ENCODE data around the gene ITGA3. TPM values are rescaled to one million over a fixed set of nuclear protein-coding genes. Genes with fewer than 3 reads are reported as not detected.

Gene ITGA3
- total RNA-seq, 1 experiment from 2014 or later: 22.5 TPM

DNA sequence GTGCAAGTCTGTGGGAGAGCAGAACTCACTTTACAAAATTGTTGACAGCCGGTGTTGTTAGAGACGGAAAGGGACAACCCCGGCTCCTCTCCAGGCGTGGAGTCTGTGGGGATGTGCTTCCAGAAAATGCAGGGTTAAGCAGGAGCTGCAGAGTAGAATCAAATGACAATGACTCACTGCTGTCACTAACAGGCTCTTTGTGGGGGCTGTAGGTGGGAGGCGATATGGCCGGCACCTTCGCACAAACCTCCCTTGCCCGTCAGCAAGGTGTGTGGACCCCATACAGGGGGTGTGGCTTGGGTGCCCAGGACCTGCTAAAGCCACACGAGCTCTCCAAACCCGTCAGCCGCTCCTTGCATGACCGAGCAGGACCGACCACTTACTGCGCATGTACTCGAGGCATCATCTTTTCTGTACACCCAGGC, 45.0 kb downstream of the ITGA3 start:
- H3K9ac ChIP-seq (ENCODE audit: extremely low read depth, insufficient read length, low read length): no peak overlapping the region
- no CpG with 5 or more reads among the region's 15 CpGs for WGBS (ENCODE audit: extremely low coverage, insufficient read length, low lambda C conversion rate)
- no peak overlapping the region for H3K27ac Mint-ChIP-seq

More for the DNA sequence above, 45.0 kb downstream of the ITGA3 start:
- no peaks in the 10 kb centered on the region for H3K27me3 ChIP-seq (ENCODE audit: insufficient read depth, low read length)
- no peak overlapping the region for H3K18ac ChIP-seq (ENCODE audit: insufficient read length, low read depth, low read length)
- H3K4me1 Mint-ChIP-seq: peaks cover 19 to 37% of the 10 kb centered on the region in 2 experiments
- H3K23me2 ChIP-seq (ENCODE audit: insufficient read length, low read depth, low read length, poor library complexity, severe bottlenecking): peaks cover 2% of the 10 kb centered on the region
- no peaks in the 10 kb centered on the region; the same call in 1 of the 2 replicates for H3K4me1 ChIP-seq (ENCODE audit: insufficient read depth, low read length)
- H3K9me3 Mint-ChIP-seq: no peaks in the 10 kb centered on the region
- H2BK20ac ChIP-seq (ENCODE audit: low read depth, low read length, poor library complexity, severe bottlenecking): no peak overlapping the region
- TF ChIP-seq, protein P1, sequence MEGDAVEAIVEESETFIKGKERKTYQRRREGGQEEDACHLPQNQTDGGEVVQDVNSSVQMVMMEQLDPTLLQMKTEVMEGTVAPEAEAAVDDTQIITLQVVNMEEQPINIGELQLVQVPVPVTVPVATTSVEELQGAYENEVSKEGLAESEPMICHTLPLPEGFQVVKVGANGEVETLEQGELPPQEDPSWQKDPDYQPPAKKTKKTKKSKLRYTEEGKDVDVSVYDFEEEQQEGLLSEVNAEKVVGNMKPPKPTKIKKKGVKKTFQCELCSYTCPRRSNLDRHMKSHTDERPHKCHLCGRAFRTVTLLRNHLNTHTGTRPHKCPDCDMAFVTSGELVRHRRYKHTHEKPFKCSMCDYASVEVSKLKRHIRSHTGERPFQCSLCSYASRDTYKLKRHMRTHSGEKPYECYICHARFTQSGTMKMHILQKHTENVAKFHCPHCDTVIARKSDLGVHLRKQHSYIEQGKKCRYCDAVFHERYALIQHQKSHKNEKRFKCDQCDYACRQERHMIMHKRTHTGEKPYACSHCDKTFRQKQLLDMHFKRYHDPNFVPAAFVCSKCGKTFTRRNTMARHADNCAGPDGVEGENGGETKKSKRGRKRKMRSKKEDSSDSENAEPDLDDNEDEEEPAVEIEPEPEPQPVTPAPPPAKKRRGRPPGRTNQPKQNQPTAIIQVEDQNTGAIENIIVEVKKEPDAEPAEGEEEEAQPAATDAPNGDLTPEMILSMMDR (conservative IDR thresholded peaks at IDR 0.05): no peak
- no peak overlapping the region for H2BK5ac ChIP-seq (ENCODE audit: insufficient read length, low read length)
- no peak overlapping the region for H4K8ac ChIP-seq (replicated peaks; ENCODE audit: insufficient read length, low read depth, low read length)
- no peak overlapping the region for H3T11ph ChIP-seq (ENCODE audit: low read length)
- peaks cover 0 to 8% (median 4%) of the 10 kb centered on the region in 3 experiments; a peak in 5 of 7 replicates for H3K36me3 Mint-ChIP-seq (ENCODE audit: insufficient read depth in 1 of 3, low read depth in 3 of 3)
- H3K27ac ChIP-seq (ENCODE audit: insufficient read length, low read depth, low read length): no peak overlapping the region
- no peak overlapping the region for H2AK5ac ChIP-seq (ENCODE audit: insufficient read length, low read length)
- H2BK12ac ChIP-seq (ENCODE audit: insufficient read length, low read depth, low read length): no peak overlapping the region
- no peak overlapping the region for H3K4ac ChIP-seq (ENCODE audit: low read depth, low read length)
- H3K56ac ChIP-seq (ENCODE audit: insufficient read length, low read depth, low read length): no peak overlapping the region
- H3K4me3 Mint-ChIP-seq: peak overlapping the region; percentile 14 to 54; a peak in 2 of 5 replicates
- no peak overlapping the region for H2BK120ac ChIP-seq (ENCODE audit: low read depth, low read length, poor library complexity, severe bottlenecking)
- no peak overlapping the region for H2BK15ac ChIP-seq (ENCODE audit: low read depth, low read length)
- peak; percentile 62 for DNase-seq
- H4K91ac ChIP-seq (ENCODE audit: insufficient read length, low read depth, low read length): no peak overlapping the region
- H3K27me3 Mint-ChIP-seq (ENCODE audit: low read depth): no peaks in the 10 kb centered on the region
- H3K9me3 ChIP-seq (ENCODE audit: control insufficient read depth, low read depth, low read length): no peaks in the 10 kb centered on the region
- H2AFZ ChIP-seq (ENCODE audit: low read length): no peak overlapping the region
- peak overlapping the region; percentile 2 for H3K4me2 ChIP-seq (ENCODE audit: insufficient read depth, insufficient read length, low read length)
- H4K5ac ChIP-seq (ENCODE audit: insufficient read length, low read depth, low read length): no peak overlapping the region
- H3K23ac ChIP-seq (ENCODE audit: insufficient read length, low read depth, low read length): no peak overlapping the region
- no peak overlapping the region; the same call in 1 of the 2 replicates for H3K14ac ChIP-seq (ENCODE audit: insufficient read depth, low read length)
- no peaks in the 10 kb centered on the region for H3K79me2 ChIP-seq (ENCODE audit: insufficient read depth, low read length)
- no peaks in the 10 kb centered on the region for H3K79me1 ChIP-seq (ENCODE audit: insufficient read depth, low read depth, low read length, poor library complexity, severe bottlenecking)
- no peaks in the 10 kb centered on the region for H4K20me1 ChIP-seq (ENCODE audit: control insufficient read depth, insufficient read depth, insufficient read length)
